Stimulated activated CD8-positive, alpha-beta memory T cell treated with anti-CD3 and anti-CD28 coated beads, Interleukin-7, amount 100 ng/mL, for 4 hours (primary cell): ENCODE measurements around the gene ZNF385C.
A peak's percentile ranks its signal among the peaks of the same experiment; 100 is the strongest.

Source experiments
- DNase-seq, 2 donors: peaks; one replicate each; pipeline ENCODE4 v3.0.0-alpha.2; 2020; ENCODE audit warnings: low read depth in 2 of 2

Gene ZNF385C

GRCh38 chr17:42107597-42108576 lies 9.6 kb upstream of the ZNF385C start:
- peak; percentile 69 to 88 for DNase-seq

GRCh38 chr17:42107124-42107523 lies 8.9 kb upstream of the ZNF385C start:
- no peak for DNase-seq

- DNase-seq = no peak
These were observed 7.7 kb upstream of the ZNF385C start for GRCh38 chr17:42106009-42106408.

- DNase-seq = no peak
These were observed 6.0 kb upstream of the ZNF385C start for GRCh38 chr17:42104264-42104663.

DNA sequence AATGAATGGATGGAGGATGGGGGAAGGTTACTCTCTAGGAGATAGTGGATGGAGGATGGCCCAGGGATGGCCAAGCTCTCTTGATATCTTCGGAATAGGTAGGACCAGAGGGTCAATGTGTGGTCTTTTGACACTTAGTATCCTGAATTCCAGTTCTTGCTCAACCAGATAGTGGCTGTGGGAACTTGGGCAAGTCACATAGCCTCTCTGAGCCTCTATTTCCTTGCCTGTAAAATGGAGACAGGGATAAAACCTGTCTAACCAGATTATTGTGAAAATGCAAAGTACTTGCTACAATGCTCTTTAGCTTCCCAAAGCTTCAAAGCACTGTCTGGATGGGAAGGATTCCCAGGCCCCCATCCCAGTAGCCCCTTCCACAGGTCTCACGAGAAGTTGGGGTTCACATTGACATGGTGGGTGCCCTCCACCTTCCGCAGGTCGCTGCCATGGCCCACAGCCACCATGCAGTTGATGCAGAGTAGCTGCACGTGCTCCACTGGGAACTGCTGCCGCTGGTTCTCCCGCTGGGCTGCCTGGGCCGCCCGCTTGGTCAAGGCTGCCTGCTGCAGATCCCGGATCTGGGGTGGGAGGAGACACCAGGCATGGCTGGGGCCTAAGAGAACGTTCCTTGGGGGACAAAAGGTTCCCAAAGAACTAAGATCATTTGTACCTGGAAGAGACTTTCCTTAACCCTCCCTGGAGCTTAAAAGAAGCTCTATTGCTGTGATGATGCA lies 5.1 kb upstream of the ZNF385C start:
- DNase-seq = no peak

DNA sequence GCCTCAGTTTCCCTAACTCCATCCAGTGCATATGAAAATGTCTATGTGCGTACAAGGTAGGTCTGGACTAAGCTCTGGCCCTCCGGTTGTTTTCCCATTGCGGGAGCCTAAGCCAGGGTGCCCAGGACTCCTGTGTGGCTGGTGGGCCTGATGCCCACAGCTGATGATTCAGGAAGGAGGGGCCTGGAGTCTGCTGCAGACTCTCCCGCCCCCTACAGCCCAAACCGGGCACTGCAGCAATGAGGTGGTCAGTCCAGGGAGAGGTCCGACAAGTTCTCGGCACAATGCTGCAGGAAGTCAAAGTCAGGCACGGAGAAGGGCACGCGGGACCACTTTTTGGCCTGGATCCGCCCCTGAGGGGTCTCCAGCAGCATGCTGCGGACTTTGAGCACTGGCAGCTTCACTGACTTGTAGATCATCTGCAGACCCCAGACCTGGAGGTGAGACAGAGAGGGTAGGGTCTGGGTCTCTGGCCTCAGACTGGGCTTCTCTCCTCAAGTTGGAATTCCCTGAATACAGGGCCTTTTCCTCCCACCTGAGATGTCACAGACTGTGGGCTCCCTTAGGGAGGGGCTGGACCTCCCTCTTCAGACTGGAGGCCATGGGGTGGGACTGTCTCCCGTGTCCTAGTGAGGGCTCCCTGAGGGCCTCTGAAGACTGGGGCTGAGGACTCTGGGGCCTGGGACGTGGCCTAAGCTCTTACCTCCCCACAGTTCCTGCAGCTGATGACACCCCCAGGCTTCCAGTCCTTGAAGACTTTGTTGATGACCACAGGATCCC lies 3.4 kb upstream of the ZNF385C start:
- peak in 1 of 2 donors; percentile 30 for DNase-seq

- no peak for DNase-seq
These were observed 592 bp upstream of the ZNF385C start for GRCh38 chr17:42098730-42099399.

DNA sequence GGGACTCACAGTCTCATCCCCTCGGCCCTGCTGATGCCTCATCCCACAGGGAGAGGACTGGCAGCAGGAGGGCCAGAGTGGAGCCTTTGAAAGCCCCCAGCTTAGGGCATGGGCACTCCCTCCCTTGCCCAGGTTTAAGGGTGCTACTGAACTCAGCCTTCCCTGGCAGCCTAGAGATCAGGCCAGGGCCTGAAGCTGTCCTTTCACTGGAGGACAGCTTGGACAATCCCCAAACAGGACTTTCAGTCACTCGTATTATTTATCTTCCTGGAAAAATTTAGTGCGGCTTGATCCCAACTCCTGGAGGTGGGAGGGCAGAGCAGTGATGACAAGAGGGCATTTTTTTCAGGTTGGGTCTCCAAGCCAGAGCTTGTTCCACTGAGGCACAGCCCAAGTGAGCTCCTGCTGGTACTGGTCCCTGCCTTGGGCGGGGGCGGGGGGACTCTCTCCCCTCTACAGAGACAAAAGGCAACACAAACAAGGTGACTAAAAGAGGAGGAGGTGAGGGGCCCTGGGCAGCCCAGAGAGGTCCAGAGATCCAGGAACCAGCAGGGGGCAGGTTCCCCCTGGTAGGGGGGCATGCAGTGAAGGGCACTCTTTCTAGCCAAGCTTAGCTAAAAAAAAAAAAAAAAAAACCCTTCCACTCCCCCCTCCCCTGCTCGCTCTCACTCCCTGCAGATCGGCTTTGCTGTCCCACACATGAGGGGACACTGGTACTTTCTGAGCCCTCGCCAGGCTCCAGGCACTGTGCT lies 1.7 kb downstream of the ZNF385C start:
- DNase-seq = no peak

GRCh38 chr17:42094375-42095069 lies 3.8 kb downstream of the ZNF385C start:
- no peak for DNase-seq

DNA sequence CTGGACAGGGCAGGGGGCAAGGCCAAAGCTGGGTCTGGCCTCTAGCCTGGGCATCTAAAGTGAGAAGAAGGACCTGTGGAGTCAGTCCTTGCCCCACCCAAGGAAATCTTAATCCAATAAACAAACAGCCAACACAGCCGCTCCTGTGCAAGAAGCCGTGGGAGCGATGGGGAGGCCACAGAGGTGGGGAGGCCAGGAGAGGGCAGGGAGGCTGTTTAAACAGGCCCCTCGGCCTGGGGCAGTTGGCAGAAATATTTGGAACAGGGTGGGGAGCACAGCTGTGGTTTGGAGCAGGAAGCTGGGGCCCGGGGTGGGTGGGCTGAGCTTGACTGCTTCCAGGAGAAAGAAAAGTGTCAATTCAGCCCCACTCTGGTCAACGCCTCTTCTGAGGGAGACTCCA lies 5.3 kb downstream of the ZNF385C start:
- DNase-seq = no peak

DNA sequence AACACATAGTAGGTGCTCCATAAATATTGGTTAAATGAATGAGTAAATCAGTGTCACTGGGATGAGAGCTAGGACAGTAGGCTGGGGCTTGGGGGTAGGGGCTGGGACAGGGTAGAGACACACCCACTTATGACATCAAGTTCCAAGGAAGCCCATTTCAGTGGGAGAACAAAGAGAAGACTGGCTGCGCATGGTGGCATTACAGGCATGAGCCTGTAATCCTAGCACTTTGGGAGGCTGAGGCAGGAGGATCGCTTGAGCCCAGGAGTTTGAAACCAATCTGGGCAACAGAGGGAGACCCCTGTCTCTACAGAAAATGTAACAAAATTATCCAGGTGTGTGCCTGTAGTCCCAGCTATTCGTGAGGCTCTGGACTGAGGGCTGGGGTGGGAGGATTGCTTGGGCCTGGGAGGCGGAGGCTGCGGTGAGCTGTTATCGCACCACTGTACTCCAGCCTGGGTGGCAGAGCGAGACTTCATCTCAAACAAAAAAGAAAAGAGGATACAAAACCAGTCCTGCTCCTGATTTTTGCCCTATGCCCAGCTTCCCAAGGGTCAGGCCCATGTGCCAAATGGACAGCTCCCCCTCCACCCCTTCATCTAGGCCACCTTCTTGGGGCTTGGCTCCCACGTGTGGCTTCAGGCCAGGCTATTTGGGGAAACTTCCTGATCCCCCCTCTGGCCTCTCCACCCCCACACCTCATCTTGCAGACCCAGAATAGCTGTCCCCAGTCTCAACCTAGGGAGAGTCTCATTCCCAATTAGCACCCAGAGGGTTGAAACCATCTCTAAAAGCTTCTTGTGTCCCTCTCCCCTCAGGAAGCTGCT lies 7.1 kb downstream of the ZNF385C start:
- no peak for DNase-seq

DNA sequence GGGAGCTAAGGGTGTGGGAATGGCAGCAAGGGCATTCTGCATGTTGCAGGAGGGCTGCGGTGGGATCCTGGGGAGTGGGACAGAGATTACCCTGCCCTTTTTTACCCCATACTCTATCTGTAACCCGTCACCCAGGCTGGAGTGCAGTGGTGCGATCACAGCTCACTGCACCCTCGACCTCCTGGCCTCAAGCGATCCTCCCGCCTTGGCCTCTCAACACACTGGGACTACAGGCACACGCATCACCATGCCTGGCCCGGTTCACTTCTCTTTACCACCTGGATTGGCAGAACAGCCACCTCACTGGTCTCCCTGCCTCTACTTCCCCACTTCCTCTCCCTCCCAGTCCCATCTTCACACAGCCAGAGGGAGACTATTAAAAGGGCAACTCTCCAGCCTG lies 9.5 kb downstream of the ZNF385C start:
- no peak for DNase-seq

DNA sequence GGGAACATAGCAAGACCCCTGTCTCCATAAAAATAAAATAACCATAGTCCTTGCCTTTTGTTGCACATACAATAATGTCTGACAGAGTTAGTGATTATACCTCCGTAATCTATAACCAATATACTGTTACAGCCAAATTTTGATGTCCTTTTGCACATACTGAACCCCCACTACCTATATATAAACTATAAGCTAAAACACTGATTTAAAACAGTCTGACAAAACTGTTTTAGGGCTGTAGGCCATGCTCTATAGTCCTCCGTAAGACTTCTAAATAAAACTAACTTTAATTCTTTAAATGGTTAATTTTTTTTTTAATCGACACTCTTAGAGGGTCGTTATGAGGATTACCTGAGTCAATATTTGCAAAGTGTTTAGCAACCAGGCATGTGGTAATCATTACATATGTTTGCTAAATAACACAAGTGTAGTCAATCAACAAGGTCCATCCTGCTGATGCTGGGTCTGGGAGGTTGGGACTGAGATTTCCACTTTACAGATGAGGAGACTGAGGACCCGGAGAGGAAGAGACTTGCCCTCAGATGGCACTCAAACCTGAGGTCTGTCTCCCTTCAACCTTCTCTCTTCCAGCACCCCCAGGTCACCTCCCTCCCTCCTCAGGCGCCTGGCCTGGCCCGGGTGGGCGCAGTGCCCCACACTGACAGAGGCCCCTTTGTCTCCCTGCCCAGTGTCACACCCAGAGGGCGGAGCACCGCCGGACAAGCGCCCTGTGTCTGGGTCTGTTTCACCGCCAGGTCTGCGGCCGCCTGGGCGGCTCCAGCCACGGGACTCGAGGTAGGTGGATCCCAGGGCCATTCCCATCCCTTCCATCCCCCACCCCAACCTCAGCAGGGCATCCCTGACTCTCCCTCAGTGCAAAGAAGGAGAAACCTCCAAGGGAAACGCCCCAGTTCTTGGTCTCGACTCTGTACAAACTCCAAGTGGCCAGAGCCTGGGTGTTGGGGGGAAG lies 10.3 kb downstream of the ZNF385C start:
- no peak for DNase-seq

DNA sequence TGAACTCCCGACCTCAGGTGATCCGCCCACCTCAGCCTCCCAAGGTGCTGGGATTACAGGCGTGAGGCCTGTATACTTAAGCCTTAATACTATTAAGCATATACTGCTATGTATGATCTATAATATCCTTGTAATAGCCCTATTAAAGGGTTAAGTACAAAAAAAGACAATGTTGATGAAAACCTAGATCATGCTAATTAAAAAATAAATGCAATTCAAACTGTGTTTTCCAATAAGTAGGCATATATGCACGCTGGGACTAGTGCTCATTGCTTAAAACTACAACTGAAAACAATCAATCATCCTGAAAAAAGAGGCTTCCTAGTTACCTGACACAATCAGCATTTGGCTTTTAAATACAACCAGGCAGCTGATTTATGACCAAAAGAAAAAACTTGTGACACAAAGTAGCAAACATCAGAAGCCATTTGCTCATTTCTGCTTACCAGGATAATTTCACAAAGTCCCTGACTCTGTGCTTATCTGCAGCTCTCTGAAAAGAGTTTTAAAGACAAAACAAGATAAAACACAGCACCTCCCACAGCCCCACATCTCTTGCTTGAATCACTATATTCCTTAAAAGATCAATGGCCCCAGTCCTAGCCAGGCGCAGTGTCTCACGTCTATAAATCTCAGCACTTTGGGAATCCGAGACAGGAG lies 11.1 kb downstream of the ZNF385C start:
- DNase-seq = no peak

DNA sequence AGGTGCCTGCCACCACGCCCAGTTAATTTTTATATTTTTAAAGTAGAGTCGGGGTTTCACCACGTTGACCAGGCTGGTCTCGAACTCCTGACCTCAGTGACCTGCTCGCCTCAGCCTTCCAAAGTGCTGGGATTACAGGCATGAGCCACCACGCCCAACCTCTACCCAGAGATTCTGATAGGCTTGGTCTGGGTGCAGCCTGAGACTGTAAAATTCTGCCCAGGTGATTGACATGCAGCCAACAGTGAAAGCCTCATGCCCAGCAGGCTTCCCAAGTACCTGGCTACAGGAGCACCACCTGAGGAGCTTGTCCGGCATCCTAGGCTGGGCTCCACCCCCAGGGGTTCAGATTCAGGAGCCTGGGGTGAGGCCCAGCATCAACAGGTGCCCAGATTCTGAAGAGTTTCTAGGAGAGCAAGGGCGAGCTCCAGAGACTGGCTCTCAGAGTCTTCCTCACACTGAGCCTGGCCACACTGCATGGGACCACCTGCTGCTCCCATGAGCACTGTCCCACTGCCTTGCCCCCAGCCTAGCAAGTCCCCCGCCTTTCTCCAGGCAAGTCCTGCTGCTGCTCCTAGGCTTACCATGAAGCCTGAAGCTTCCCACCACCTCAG lies 16.6 kb downstream of the ZNF385C start:
- no peak for DNase-seq

GRCh38 chr17:42079541-42079940 lies 18.7 kb downstream of the ZNF385C start:
- no peak for DNase-seq

- DNase-seq = no peak
These were observed 19.8 kb downstream of the ZNF385C start for GRCh38 chr17:42078396-42079043.
